GM12873 (cell line): Measurements from ENCODE around the gene KCTD8.

Source experiments
- CTCF ChIP-seq: IDR thresholded peaks from 2 replicates; pipeline ENCODE4 v1.5.1; 2012; ENCODE audit warnings: low read depth, mild to moderate bottlenecking, moderate library complexity, low read length, control low read depth; ENCODE audit not compliant: insufficient read depth; ENCODE audit errors: missing control alignments

The KCTD8 gene

GRCh38 chr4:44160776-44161367 is 287.7 kb downstream of the KCTD8 start:
- TF ChIP-seq CTCF = no peak

GRCh38 chr4:44159991-44160390 is 288.6 kb downstream of the KCTD8 start:
- no peak for TF ChIP-seq CTCF

- TF ChIP-seq CTCF = no peak
Observed at GRCh38 chr4:44157611-44158277, 290.9 kb downstream of the KCTD8 start.

GRCh38 chr4:44150091-44150576 is 298.5 kb downstream of the KCTD8 start:
- TF ChIP-seq CTCF = no peak

- no peak for TF ChIP-seq CTCF
Observed at GRCh38 chr4:44149282-44149681, 299.3 kb downstream of the KCTD8 start.

GRCh38 chr4:44147571-44148075 is 301.0 kb downstream of the KCTD8 start:
- TF ChIP-seq CTCF = no peak

- no peak for TF ChIP-seq CTCF
Observed at GRCh38 chr4:44146516-44146915, 302.1 kb downstream of the KCTD8 start.
